HPDE6-E6E7 (cell line): Measurements from ENCODE around the gene ACVR1B.

ENCODE experiments used
- DNase-seq: peaks from one replicate; pipeline ENCODE4 v3.0.0; 2011; ENCODE audit warnings: missing footprints; ENCODE audit errors: extremely low spot score

The ACVR1B gene

DNA sequence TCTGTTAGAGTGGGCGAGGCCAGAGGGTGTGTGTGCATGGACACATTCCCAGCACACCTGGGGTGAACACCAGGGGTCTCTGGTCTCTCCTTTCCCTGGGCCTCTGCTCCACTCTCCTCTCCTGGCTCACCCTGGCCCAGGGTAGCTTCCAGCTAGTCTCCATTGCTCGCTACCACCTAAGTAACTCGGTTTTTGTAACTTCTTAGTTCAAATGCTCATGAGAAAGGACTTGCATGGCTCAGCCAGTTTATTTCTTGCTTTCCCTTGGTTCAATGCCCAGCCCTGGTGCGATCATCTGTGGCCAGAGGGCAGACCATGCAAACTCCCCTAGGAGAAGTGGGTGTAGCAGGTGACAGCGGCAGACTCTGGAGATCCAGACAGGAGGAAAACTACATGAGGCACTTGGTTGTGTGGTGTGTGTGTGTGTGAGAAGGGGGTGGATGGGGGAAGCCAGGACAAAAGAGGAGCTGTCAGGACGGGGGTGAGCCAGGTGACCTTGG lies 8.9 kb upstream of the ACVR1B start:
- DNase-seq, result no peak

DNA sequence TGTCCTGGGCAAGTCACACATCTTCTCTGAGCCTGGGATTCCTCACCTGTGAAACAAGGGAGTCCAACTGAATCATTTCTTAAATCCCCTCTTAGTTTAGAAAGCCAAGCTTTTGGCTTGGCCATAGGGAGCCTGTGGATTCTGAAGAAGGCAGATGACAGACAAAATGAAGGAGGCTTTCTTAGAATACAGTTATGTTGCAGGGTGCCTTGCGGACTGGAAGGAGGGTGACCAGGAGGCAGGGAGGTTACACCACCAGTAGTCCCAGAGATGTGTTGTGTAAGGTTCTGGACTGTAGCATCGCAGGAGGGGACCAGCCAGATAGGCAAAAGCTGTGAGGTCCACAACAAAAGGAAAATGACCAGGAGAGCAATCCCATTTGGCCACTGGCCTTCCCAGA lies 8.2 kb upstream of the ACVR1B start:
- no peak for DNase-seq

DNA sequence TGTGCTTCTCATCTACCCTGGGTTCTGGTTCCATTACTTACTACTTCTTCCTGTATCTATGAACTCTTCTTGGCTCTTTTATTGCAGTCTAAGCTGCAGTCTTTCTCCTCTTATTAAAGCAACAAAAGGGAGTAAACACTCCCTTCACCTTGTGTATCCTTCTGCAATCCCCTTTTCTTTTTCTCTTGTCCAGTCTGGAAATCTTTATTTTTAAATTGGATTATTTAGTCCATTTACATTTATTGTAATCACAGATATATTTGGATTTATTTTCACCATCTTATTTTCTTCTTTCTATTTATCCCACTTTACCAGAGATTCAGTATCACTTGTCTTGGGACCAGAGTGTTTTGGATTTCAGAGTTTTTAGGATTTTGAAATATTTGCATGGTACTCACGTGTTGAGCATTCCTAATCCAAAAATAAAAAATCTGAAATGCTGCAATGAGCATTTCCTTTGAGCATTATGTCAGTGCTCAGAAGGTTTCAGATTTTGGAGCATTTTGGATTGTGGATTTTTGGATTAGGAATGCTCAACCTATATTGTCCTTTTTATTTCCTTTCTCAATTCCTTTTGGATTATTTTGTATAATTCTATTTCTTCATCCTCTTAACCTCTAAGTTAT lies 6.8 kb upstream of the ACVR1B start:
- no peak for DNase-seq

DNA sequence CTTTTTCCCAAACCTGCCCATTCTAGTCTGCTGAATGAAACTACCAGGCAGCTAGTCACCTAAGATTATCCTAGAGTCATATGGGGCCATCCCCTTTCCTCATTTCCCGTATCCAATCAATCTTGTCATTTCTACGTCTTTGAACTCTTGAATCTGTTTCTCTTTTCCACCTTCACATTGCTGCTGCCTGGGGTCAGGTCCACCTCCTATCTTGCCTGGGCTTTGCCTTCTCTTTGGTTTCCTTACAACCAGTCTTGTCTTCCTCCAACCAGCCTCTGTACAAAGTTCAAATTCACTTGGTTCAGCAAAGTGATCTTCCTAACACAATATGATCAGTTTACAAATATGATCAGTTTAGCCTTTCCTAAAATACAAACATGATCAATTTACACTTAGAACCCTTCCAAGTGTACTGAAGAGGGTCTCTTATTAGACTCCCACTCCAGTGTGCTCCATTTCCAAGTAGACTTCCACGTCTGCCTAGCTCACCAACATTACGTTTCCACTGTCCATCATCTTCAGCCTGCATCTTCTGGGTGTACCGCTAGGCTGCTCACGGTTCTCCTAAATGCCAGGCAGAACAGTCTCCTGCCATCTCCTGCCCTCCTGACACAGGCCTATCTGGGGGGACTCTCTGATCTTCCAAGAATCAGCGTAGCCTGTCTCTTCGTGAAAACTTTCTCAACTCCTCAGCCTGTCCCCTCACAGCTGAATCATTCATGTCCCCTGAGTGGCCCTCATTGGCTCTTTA lies 4.1 kb upstream of the ACVR1B start:
- no peak for DNase-seq

DNA sequence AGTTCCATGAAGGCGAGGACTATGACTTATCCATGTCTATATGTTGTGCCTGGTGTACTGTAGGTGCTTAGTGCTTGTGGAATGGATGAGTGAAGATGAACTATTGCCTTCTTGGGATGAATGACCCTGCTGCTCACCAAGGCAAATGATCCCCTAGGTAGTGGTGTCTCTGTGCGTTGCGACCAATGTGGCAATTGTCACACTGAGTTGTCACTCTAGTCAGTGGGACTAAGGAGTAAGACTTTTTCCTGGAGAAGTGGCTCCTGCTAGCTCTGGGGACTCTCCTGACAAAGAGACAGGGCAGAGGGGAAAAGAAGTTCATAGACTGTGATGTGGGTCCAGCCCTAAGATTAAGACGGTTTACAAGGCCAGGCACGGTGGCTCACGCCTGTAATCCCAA lies 3.4 kb upstream of the ACVR1B start:
- DNase-seq, result no peak

DNA sequence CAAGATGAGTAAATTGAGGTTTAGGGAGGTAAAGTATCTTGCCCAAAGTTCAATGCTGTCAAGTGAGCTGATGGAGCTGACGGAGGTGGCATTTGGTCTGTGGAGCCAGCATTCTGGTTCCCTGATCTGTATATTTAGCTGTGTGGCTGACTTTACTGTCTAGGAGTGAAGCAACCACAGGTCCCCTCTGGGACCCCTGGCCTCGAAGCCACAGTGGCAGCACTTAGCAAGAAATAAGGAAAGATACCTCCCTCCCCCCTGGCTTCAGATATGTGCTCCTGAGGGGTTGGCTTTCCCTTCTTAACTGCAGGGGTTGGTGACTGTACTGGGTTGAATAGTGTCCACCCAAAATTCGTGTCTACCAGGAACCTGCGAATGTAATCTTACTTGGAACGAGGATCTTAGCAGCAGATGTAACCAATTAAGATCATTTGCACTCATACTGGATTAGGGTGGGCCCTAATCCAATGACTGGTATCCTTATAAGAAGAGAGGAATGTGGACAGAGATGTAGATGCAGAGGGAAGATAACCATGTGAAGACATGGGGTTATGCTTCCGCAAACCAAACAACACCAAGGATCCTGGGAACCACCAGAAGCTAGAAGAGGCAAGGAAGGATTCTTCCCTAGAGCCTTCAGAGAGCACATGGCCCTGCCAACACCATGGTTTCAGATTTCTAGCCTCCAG lies 2.0 kb upstream of the ACVR1B start:
- no peak for DNase-seq

DNA sequence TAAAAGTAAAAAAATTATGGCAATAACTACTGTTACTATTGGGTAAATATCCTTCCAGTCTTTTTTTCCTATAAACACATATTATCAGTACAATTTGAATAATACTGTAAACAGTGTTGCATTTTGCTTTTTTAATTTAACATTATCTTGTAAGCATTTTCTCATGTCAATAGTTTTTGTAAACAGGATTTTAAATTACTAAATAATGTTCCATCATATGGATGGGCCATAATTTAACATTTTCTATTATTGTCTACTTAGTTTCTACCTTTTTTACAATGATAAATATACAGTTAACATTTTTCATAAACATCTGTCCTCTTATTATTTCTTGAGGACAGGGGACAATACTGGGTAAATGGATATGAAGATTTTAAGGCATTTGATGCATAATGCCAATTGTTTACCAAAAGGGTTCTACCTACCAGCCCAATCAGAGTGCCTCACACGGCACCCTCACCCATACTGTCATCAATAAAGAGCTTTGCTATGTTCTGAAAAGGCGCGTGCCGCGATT lies 759 bp upstream of the ACVR1B start:
- no peak for DNase-seq

DNA sequence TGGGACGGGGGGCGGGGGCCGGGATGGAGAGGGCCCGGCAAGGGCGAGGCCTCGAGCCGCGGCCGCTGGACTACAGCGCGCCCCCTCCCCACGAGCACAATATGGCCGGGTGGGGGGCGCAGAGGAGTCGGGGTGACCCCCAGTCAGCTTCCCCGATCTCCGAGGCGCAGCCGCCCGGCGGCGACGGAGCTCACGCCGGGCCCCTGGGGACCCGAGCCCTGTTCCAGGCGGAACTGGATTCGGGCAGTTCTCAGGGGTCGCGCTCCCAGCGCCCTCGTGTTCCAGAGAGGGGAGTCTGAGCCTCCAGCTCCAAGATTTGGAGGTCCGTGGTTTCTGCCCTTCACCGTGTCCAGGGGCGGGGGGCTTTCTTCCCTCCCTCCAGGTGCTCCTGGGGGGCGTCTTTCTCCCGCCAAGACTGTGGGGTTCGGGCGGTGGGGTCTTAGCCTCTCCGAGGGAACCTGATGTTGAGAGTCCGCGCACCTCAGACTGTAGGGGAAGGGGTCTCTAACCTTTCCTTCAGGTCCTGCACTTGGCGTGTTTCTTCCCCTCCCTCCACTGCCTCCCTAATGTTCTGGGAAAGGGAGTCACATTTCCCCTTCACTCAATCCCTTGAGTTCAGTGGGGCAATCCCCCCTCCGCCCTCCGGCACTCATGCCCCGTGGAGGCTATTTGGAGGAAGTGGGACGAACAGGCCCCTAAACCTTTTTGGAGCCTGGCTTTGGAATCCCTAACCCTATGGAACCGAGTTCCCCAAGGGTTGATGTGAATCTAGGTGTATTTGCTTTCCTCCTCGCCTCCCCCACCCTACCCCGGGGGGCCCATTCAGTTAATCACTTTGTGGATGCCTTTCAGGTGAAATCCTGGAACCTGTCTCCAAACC lies 584 bp downstream of the ACVR1B start:
- DNase-seq, result no peak

DNA sequence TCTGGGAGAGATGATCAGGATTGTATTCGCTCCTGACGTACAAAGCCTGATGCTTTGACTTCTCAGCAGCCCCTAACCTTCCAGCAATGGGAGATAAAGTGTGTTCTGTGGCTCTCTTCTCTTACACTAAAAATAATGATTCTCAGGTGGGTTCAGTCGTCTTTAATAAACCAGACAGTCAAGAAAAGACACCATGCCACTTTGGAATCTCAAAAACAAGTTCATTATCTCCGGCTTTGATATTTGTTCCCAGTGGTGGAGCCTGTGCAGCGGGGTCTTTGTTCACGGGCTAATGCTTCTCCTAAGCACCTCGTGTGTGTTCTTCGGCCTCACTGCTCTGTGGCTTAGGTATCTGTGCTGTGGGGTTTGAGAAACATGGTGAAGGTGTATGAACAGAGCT lies 1.6 kb downstream of the ACVR1B start:
- no peak for DNase-seq

DNA sequence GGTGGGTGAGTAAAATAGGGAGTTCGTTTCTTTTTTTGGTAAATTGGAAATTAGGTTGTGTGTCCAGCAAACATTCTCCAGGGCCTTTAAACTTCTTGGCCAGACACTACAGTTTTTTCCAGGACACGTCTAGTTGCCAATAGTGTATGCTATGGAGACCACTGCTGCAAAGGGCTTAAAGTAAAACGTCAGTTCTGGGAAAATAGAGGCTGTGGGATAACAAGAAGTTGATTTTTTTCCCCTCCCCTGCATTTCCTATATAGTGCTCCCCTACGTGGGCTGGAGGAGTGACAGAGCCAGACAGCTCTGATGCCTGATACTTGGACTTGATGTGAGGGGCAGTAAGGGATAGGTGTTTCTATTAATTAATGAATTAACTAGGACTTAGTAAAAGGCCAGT lies 2.4 kb downstream of the ACVR1B start:
- DNase-seq, result no peak

DNA sequence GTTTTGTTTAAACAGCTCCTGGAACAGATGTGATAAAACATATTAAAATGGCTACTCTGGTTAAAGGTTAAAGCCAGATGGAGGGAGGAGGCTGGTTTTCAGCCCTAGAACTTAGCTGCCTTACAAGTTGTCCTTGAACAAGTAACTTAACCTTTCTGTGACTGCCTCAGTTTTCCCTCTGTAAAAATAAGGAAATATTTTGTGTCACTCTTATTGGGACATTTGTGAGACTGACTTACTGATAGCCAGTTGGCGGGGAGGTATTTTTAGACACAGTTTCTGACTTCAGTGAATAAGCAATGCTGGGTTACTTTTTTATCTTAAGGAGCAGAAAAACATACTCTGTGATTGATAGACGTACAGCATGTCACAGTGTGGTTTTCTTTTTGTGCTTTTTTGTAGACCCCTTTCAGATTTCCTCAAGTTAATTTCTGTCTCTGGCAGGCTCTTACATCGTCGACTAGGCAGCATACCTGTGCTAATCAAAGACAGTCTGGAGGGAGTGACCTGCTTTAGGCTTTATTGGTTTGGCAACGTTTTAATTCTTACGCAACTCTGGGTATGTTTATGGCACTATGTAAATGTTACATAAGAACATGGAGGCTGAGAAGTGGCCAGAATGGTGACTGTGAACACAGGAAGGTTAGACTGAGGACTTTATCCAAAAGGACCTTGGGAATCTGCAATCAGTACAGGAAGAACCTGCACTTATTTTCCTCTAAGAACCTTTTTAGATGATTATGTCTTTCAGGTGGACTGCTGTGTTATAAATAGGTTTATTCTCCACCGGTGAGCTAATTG lies 3.3 kb downstream of the ACVR1B start:
- no peak for DNase-seq

DNA sequence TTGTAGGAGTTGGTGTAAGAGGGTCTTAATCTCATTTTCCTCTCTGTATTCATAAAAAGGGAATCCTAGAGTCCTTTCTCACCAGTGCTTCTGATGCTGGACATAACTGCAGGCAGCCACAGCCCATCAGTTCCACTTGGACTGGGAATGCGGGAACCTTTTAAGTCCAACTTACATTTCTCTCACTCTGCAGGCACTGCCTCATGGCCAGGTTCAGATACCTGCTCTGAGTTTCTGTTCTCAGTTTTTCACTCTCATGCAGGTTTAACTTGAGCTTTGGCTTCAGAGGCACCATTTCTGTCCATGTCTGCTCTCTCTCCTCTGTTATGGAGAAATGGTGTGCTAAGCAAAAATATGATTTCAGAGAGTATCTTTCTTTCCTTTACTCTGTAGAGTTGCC lies 4.2 kb downstream of the ACVR1B start:
- no peak for DNase-seq

DNA sequence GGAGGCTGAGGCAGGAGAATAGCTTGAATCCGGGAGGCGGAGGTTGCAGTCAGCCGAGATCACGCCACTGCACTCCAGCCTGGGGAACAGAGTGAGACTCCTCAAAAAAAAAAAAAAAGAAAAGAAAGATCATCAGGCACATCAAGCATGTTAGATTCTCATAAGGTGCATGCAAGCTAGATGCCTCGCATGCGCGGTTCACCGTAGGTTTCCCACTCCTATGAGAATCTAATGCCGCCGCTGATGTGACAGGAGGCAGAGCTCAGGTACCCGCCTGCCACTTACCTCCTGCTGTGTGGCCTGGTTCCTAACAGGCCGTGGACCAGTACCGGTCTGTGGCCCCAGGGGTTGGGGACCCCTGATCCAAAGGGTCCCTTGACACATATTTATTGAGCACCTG lies 7.0 kb downstream of the ACVR1B start:
- no peak for DNase-seq

DNA sequence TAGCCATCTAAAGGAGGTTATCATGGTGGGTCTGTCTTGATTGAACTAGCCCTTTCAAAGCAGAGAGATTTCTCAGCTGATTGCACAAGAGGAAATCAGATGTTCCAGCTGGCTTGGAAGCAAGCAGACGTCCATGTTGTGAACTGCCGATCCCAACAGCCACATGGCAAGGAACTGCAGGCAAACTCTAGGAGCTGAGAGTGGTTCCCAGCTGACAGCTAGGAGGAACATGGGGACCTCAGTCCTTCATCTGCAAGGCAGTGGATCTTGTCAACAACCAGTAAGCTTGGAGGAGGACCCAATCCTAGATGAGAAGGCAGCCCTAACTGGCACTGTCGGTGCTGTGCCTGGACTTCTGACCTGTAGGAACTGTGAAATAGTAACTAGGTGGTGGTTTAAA lies 7.7 kb downstream of the ACVR1B start:
- no peak for DNase-seq

DNA sequence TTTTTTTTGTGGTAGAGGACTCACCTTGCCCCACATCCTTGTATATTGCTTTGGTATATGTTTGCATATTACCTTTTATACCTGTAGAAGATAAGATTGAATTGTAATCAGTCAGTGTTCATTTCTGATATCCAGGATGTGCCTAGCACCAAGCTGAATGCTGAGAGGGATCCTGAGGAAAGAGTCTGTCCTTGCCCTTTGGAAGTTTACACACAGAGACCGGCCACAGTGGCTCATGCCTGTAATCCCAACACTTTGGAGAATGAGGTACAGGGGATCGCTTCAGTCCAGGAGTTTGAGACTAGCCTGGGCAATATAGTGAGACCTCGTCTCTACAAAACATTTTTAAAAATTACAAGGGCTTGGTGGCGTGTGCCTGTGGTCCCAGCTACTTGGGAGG lies 8.4 kb downstream of the ACVR1B start:
- DNase-seq, result no peak

DNA sequence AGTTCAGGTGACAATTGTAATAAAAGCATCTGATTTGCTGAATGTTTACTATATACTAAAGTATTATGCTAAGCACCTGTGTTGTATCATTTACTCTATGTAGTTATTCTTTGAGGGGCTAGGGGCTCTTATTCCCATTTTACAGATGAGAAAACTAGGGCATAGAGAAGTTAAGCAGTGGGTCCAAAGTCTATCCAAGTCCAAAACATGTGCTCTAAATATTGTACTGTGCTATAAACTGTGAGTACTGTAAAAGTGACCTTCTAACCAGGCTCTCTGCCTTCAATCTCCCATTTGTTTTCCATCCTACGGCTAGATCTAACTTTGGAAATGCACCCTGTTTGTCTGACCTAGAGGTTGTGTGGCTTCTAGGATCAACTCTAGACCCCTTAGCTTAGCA lies 9.0 kb downstream of the ACVR1B start:
- DNase-seq, result no peak

DNA sequence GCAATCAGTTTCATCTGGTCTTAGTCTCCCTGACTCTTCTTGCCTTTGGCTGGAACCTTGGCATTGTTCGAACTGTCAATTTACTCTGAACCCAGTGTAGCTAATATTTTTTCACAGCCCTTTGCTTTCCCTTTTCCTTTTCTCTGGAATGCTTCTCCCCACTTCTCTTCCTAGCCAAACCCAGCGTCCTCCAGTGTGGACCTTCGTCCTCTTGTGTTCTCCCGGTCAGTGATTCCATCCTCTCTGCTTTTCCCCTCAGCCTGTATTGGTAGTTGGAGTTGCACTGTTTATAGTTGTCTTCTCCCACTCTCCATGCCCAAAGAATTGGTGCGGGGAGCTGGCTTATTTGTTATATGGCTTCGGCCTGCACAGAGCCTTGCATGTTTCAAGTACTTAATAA lies 9.4 kb downstream of the ACVR1B start:
- DNase-seq, result no peak

DNA sequence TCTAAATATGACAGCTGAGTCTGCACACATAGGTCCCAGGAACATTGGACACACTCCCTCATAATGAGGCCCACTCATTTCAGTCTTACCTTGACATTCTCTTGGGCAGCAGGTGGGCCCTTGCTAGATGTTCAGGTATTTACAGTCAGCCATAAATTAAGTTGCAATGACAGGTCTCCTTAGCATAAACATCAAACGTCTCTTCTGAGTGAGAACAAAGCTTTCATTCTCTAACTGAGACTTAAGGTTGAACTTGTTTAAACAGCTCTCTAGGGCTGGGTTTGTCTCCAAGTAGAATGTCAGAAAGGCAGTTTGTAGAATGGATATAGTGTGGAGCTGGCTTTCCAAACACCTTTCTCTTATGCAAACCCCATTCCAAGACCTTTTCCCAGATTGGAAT lies 10.3 kb downstream of the ACVR1B start:
- no peak for DNase-seq

DNA sequence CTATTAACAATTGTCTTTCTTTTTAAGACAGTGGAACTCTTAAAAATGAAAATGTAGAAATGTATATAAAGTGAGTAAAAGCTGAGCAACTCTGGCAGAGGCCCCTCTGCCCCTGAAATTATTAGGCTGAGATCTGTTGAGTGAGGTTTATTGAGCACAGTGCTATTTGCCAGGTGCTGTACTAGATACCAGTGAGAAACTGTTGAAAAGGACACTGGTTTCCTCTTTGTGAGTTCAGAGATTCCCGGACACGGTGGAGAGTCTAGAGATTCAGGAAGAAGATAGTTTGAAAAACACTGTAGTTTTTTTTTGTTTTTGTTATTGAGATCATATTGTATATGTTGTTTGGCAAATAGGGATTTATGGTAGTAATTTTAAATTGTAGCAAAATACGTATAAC lies 11.2 kb downstream of the ACVR1B start:
- DNase-seq, result no peak

DNA sequence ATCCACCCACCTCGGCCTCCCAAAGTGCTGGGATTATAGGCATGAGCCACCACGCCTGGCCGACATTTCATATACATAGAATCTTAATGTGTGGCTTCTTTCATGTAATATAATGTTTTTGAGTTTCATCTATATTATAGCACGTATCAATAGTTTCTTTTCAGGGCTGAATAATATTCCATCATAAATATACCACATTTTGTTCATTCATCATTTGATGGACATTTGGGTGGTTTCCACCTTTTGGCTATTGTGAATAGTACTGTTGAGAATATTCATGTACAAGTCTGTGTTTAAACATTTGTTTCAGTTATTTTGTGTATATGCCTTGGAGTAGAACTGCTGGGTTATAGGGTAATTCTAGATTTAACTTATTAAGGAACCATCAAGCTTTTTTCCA lies 12.0 kb downstream of the ACVR1B start:
- no peak for DNase-seq

DNA sequence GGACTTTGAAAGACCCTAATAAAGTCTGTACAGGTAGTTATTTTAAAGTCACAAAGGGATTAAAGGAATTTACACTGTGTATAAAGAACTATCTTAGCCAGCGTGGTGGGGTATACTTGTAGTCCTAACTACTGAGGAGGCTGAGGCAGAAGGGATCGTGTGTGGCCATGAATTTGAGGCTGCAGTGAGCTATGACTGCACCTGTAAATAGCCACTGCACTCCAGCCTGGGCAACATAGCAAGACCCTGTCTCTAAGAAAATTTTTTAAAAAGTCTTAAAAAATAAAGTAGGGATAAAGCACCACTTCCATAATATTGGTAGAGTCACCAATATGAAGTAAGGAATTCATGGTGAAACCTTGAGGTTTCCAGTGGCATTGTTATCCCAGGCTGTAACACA lies 18.1 kb downstream of the ACVR1B start:
- no peak for DNase-seq
